PC-3 (cell line): ENCODE data around the gene MAP2.

Experiments
- EZH2 ChIP-seq: fragments of 300-600 bp; sonication (generic); IDR thresholded peaks from one replicate; pipeline ENCODE4 v1.6.1; 2017; ENCODE audit warnings: antibody characterized with exemption, mild to moderate bottlenecking, low read length; ENCODE audit not compliant: unreplicated experiment
- EZH2phosphoT487 ChIP-seq: fragments of 300-600 bp; sonication (generic); IDR thresholded peaks from 2 replicates; pipeline ENCODE4 v1.6.1; 2018; ENCODE audit warnings: mild to moderate bottlenecking, antibody characterized with exemption, low read length, borderline replicate concordance
- TF ChIP-seq, protein P1 (sequence below): fragments of 300-600 bp; sonication (generic); conservative IDR thresholded peaks from 2 replicates; pipeline ENCODE4 v1.5.1; 2017; ENCODE audit warnings: antibody characterized with exemption, low read depth, mild to moderate bottlenecking, low read length

- TF ChIP-seq, protein P1, sequence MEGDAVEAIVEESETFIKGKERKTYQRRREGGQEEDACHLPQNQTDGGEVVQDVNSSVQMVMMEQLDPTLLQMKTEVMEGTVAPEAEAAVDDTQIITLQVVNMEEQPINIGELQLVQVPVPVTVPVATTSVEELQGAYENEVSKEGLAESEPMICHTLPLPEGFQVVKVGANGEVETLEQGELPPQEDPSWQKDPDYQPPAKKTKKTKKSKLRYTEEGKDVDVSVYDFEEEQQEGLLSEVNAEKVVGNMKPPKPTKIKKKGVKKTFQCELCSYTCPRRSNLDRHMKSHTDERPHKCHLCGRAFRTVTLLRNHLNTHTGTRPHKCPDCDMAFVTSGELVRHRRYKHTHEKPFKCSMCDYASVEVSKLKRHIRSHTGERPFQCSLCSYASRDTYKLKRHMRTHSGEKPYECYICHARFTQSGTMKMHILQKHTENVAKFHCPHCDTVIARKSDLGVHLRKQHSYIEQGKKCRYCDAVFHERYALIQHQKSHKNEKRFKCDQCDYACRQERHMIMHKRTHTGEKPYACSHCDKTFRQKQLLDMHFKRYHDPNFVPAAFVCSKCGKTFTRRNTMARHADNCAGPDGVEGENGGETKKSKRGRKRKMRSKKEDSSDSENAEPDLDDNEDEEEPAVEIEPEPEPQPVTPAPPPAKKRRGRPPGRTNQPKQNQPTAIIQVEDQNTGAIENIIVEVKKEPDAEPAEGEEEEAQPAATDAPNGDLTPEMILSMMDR = no peak
- TF ChIP-seq EZH2 (no peak), EZH2phosphoT487 (no peak)
These were observed 337.7 kb downstream of the MAP2 start for GRCh38 chr2:209761566-209761965.
